Measurements from ENCODE around the gene TOMM70.
"Not testable (repeated sequence)": the region's sequence is repeated elsewhere in the genome, so short reads cannot be mapped to it uniquely, and the experiment has no call there.

The TOMM70 gene

GRCh38 chr3:100361897-100362296, 39.0 kb downstream of the TOMM70 start:
- DNase-seq, result no peak

- DNase-seq, result no peak
These were observed 40.0 kb downstream of the TOMM70 start for GRCh38 chr3:100360757-100361496.

- DNase-seq, result no peak
These were observed 41.9 kb downstream of the TOMM70 start for GRCh38 chr3:100359035-100359434.

- no peak for DNase-seq
These were observed 42.5 kb downstream of the TOMM70 start for GRCh38 chr3:100358413-100358812.

GRCh38 chr3:100354850-100355249, 46.0 kb downstream of the TOMM70 start:
- no peak for DNase-seq

- DNase-seq, result no peak
These were observed 48.3 kb downstream of the TOMM70 start for GRCh38 chr3:100352296-100353231.

GRCh38 chr3:100351770-100352169, 49.1 kb downstream of the TOMM70 start:
- DNase-seq, result not testable (repeated sequence)

- DNase-seq, result no peak
These were observed 52.2 kb downstream of the TOMM70 start for GRCh38 chr3:100348727-100349126.

GRCh38 chr3:100340527-100340926, 60.4 kb downstream of the TOMM70 start:
- no peak for DNase-seq

GRCh38 chr3:100339786-100340185, 61.1 kb downstream of the TOMM70 start:
- no peak for DNase-seq

GRCh38 chr3:100338911-100339310, 62.0 kb downstream of the TOMM70 start:
- DNase-seq, result no peak

- not testable (repeated sequence) for DNase-seq
These were observed 64.7 kb downstream of the TOMM70 start for GRCh38 chr3:100336229-100336628.

GRCh38 chr3:100335434-100335833, 65.5 kb downstream of the TOMM70 start:
- no peak for DNase-seq

- peak; percentile 29 for DNase-seq
These were observed 66.2 kb downstream of the TOMM70 start, which contains the start of gene NIT2 for GRCh38 chr3:100334488-100335351. NIT2 (plus strand) TSS chr3:100334757; CDS start chr3:100334792, 35 bp downstream.

GRCh38 chr3:100333970-100334487, 66.9 kb downstream of the TOMM70 start:
- no peak for DNase-seq

GRCh38 chr3:100333051-100333450, 67.8 kb downstream of the TOMM70 start:
- no peak for DNase-seq

GRCh38 chr3:100331660-100332059, 69.2 kb downstream of the TOMM70 start:
- no peak for DNase-seq

- no peak for DNase-seq
These were observed 70.2 kb downstream of the TOMM70 start for GRCh38 chr3:100330651-100331050.

- no peak for DNase-seq
These were observed 70.9 kb downstream of the TOMM70 start for GRCh38 chr3:100329800-100330489.

GRCh38 chr3:100327377-100327776, 73.5 kb downstream of the TOMM70 start:
- not testable (repeated sequence) for DNase-seq

- no peak for DNase-seq
These were observed 75.1 kb downstream of the TOMM70 start for GRCh38 chr3:100325827-100326226.

- no peak for DNase-seq
These were observed 76.8 kb downstream of the TOMM70 start for GRCh38 chr3:100324044-100324443.
